OCI-LY3 (cell line): Measurements from ENCODE around the gene MDM4.

Source experiments
- H2AFZ ChIP-seq: fragments of 200-600, 300-600 bp; shearing (Covaris generic); 2 replicates; pipeline ENCODE4 v1.6.0; 2014; ENCODE audit warnings: antibody characterized with exemption, low read depth, low read length
- H3K27ac ChIP-seq: fragments of 200-600, 300-600 bp; sonication (generic); 2 replicates; pipeline ENCODE4 v1.5.1; 2014; ENCODE audit warnings: mild to moderate bottlenecking, low read length, moderate library complexity, mixed read lengths
- H3K27me3 ChIP-seq: fragments of 200-600, 300-600 bp; sonication (generic); 2 replicates; pipeline ENCODE4 v1.6.1; 2014; ENCODE audit warnings: low read depth, low read length, mixed read lengths
- H3K36me3 ChIP-seq: fragments of 200-600, 300-600 bp; sonication (generic); replicated peaks from 2 replicates; pipeline ENCODE3; 2014; ENCODE audit warnings: low read depth, low read length, mixed read lengths
- H3K4me1 ChIP-seq: fragments of 300-600, 200-600 bp; sonication (generic); 2 replicates; pipeline ENCODE4 v1.6.1; 2014; ENCODE audit warnings: low read length, mixed read lengths
- H3K4me2 ChIP-seq: fragments of 200-600, 300-600 bp; sonication (generic); 2 replicates; pipeline ENCODE4 v1.6.1; 2014; ENCODE audit warnings: low read length, mixed read lengths
- H3K4me3 ChIP-seq: fragments of 300-600, 200-600 bp; sonication (generic); 2 replicates; pipeline ENCODE4 v1.5.1; 2014; ENCODE audit warnings: antibody characterized with exemption, mild to moderate bottlenecking, low read length, moderate library complexity
- H3K79me2 ChIP-seq: fragments of 300-600, 200-600 bp; shearing (Covaris generic); 2 replicates; pipeline ENCODE4 v1.6.1; 2014; ENCODE audit warnings: mild to moderate bottlenecking, low read length, mixed read lengths
- H3K9ac ChIP-seq: fragments of 300-600, 200-600 bp; shearing (Covaris generic); 2 replicates; pipeline ENCODE4 v1.6.0; 2014; ENCODE audit warnings: mild to moderate bottlenecking, low read length, moderate library complexity
- H3K9me3 ChIP-seq: fragments of 200-600, 300-600 bp; shearing (Covaris generic); 2 replicates; pipeline ENCODE4 v1.6.1; 2014; ENCODE audit warnings: low read length, mixed read lengths; ENCODE audit not compliant: insufficient read depth
- H4K20me1 ChIP-seq: fragments of 200-600, 300-600 bp; sonication (generic); 2 replicates; pipeline ENCODE4 v1.6.1; 2016; ENCODE audit warnings: low read length, mixed read lengths; ENCODE audit not compliant: insufficient read depth
- CTCF ChIP-seq: fragments of 200-600, 300-600 bp; sonication (generic); IDR thresholded peaks from 2 replicates; pipeline ENCODE4 v1.5.1; 2014; ENCODE audit warnings: antibody characterized with exemption, low read length, low read depth
- EZH2phosphoT487 ChIP-seq: fragments of 200-600 bp; shearing (Covaris generic); IDR thresholded peaks from 2 replicates; pipeline ENCODE4 v1.6.1; 2018; ENCODE audit warnings: antibody characterized with exemption, mixed run types, low read depth

MDM4 gene

GRCh38 chr1:204507317-204508105 is 8.7 kb upstream of the MDM4 start:
- no peaks in the 10 kb centered on the region for H4K20me1 ChIP-seq
- H3K36me3 ChIP-seq, result no peaks in the 10 kb centered on the region
- H3K4me1 ChIP-seq, result peaks cover 27% of the 10 kb centered on the region
- no peaks in the 10 kb centered on the region for H3K27me3 ChIP-seq
- TF ChIP-seq EZH2phosphoT487 (no peak), CTCF (no peak)
- no peaks in the 10 kb centered on the region for H3K79me2 ChIP-seq
- H3K4me2 ChIP-seq, result peak overlapping the region; percentile 92
- peak overlapping the region; percentile 89 for H3K27ac ChIP-seq
- H3K9ac ChIP-seq, result peak overlapping the region; percentile 94
- H3K9me3 ChIP-seq, result no peaks in the 10 kb centered on the region
- H2AFZ ChIP-seq, result peak overlapping the region; percentile 98
- H3K4me3 ChIP-seq, result peak overlapping the region; percentile 81

GRCh38 chr1:204509186-204509635 is 7.0 kb upstream of the MDM4 start:
- Histone ChIP-seq H2AFZ (no peak overlapping the region), H3K4me1 (peaks cover 28% of the 10 kb centered on the region), H3K27me3 (no peaks in the 10 kb centered on the region), H3K4me3 (no peak overlapping the region), H3K9me3 (no peaks in the 10 kb centered on the region), H3K27ac (no peak overlapping the region), H3K36me3 (no peaks in the 10 kb centered on the region), H4K20me1 (no peaks in the 10 kb centered on the region), H3K9ac (no peak overlapping the region), H3K4me2 (no peak overlapping the region), H3K79me2 (no peaks in the 10 kb centered on the region)
- TF ChIP-seq EZH2phosphoT487 (no peak), CTCF (no peak)

DNA sequence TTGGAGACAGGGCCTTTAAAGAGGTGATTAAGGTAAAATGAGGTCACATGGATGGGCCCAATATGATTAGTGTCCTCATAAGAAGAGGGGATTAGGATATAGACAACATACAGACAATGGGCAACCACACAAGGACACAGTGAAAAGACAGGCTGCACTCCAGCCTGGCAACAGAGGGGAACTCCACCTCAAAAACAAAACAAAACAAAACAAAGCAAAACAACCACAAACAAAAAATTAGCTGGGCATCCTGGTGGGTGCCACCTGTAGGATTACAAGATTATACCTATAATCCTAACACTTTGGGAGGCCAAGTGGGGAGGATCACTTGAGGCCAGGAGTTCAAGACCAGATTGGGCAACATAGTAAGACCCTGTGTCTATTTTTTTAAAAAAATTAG is 4.8 kb upstream of the MDM4 start:
- Histone ChIP-seq H3K9ac (no peak overlapping the region), H3K9me3 (no peaks in the 10 kb centered on the region), H3K4me2 (no peak overlapping the region), H2AFZ (no peak overlapping the region), H3K79me2 (peaks cover 2% of the 10 kb centered on the region), H3K36me3 (no peaks in the 10 kb centered on the region), H4K20me1 (no peaks in the 10 kb centered on the region), H3K4me1 (peaks cover 37% of the 10 kb centered on the region), H3K27me3 (no peaks in the 10 kb centered on the region), H3K4me3 (no peak overlapping the region), H3K27ac (no peak overlapping the region)
- TF ChIP-seq EZH2phosphoT487, result no peak
- no peak for TF ChIP-seq CTCF

DNA sequence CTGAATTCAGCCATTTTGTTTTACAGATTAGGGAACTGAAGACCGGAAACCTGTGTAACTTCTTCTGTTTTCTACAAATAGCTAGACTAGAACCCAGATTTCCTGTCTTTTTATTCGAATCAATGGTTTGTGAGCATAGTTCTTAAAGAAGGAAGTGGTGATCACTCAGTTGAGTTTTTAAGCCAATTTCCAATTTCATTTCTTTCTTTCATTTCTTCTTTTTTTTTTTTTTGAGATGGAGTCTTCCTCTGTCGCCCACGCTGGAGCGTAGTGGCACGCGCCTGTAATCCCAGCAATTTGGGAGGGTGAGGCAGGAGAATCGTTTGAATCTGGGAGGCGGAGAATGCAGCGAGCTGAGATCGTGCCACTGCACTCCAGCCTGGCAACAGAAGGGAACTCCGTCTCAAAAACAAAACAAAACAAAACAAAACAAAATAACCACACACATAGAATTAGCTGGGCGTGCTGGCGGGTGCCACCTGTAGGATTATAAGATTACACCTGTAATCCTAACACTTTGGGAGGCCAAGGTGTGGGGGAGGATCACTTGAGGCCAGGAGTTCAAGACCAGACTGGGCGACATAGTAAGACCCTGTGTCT is 3.0 kb upstream of the MDM4 start:
- Histone ChIP-seq H3K4me3 (peak overlapping the region; percentile 69), H3K36me3 (peaks cover 13% of the 10 kb centered on the region), H4K20me1 (peaks cover 6% of the 10 kb centered on the region; the same call in 1 of the 2 replicates), H3K9ac (peak overlapping the region; percentile 64), H2AFZ (peak overlapping the region; percentile 56), H3K79me2 (peaks cover 20% of the 10 kb centered on the region), H3K9me3 (no peaks in the 10 kb centered on the region), H3K27me3 (no peaks in the 10 kb centered on the region), H3K4me1 (peaks cover 49% of the 10 kb centered on the region), H3K4me2 (peak overlapping the region; percentile 67), H3K27ac (peak overlapping the region; percentile 95)
- TF ChIP-seq EZH2phosphoT487 (no peak), CTCF (peak; percentile 39; the same call in 1 of the 2 replicates)
